ENCODE data around the gene VPS33B.

DNA sequence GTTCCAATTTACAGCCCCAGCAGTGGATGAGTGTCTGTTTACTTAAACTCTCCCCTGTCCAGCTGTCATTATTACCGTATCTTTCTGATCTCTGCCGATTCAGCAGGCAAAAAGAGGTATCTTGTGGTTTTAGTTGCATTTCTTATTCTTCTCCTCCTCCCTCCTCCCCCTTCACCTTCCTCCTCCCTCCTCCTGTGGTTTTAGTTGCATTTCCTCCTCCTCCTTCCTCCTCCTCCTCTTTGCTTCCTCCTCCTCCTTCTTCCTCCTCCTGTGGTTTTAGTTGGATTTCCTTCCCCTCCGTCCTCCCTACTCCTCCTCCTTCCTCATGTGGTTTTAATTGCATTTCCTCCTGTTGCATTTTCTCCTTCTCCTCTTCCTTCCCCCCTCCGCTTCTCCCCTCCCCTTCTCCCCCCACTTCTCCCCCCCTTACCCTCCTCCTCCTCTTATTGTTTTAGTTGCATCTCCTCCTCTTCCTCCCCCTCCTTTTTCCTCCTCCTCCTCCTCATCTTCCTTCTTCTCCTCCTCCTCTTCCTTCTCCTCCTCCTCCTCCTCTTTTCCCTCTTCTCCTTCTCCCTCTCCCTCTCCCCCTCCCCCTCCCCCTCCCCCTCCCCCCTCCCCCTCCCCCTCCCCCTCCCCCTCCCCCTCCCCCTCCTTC lies 25.3 kb upstream of the VPS33B start:
- TF ChIP-seq, protein P1, sequence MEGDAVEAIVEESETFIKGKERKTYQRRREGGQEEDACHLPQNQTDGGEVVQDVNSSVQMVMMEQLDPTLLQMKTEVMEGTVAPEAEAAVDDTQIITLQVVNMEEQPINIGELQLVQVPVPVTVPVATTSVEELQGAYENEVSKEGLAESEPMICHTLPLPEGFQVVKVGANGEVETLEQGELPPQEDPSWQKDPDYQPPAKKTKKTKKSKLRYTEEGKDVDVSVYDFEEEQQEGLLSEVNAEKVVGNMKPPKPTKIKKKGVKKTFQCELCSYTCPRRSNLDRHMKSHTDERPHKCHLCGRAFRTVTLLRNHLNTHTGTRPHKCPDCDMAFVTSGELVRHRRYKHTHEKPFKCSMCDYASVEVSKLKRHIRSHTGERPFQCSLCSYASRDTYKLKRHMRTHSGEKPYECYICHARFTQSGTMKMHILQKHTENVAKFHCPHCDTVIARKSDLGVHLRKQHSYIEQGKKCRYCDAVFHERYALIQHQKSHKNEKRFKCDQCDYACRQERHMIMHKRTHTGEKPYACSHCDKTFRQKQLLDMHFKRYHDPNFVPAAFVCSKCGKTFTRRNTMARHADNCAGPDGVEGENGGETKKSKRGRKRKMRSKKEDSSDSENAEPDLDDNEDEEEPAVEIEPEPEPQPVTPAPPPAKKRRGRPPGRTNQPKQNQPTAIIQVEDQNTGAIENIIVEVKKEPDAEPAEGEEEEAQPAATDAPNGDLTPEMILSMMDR (IDR thresholded peaks at IDR 0.05): no peak
- TF ChIP-seq POLR2A (IDR thresholded peaks at IDR 0.05): no peak
